ENCODE data around the gene PKP2. TPM values are rescaled to one million over a fixed set of nuclear protein-coding genes. Genes with fewer than 3 reads are reported as not detected.

Gene PKP2
- total and polyA plus RNA-seq, 2 of the 13 experiments (the other 11 are each of a cell fraction or from before 2014, with no cell fraction given) = 15.1 to 25.3 TPM

DNA sequence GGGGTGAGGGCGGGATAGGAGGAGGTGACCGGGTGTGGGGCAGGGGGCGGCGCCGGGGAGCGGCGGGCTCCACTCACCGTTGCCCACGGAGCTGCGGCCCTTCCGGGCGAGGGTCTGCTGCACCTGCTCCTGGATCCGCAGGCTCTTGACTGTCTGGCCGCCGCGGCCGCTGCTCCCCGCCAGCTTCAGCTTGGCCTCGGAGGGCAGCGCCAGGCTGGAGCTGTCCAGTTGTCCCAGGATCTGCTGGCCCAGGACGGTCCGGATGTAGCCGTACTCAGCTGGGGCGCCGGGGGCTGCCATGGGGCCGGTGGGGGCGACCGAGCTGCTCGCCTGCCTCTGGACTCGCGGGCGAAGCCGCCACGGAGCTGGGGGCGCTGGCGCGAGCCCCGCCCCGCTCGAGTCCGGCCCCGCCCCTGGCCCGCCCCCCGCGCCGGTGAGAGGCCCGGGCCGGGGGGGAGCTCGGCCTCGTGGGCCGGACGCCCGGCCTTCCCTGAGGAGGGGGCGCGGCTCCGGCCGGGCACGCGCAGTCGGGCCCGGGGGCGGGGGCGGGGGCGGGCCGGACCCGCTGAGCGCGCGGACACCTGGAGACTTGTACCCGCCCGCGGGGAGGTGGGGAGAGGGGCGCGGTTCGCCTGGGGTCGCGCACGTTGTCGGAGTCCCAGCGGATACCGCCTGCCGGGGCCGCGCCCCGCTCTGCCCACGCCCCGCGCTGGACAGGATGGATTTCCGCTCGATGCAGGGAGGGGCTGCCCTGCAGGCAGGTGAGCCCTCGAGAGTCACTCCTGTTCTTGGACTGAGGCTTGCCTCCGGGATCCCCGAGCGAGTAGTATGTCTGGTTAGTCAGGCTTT is at the start of gene PKP2 (continued):
- peak; percentile 62; the same call in 1 of the 2 replicates for TF ChIP-seq SRY (CRISPR knock-in tag; IDR thresholded peaks at IDR 0.05)
- TF ChIP-seq RAD21 (CRISPR knock-in tag; IDR thresholded peaks at IDR 0.05) = peak; percentile 15; the same call in 1 of the 2 replicates
- no peak for TF ChIP-seq ZNF570 (CRISPR knock-in tag; IDR thresholded peaks at IDR 0.05; ENCODE audit: borderline replicate concordance)
- peak; percentile 78 for TF ChIP-seq GABPB1 (CRISPR knock-in tag; IDR thresholded peaks at IDR 0.05)
- peak; percentile 26; the same call in 1 of the 2 replicates for TF ChIP-seq IRF2 (CRISPR knock-in tag; IDR thresholded peaks at IDR 0.05)
- peak; percentile 58; the same call in 1 of the 2 replicates for TF ChIP-seq ZNF768 (CRISPR knock-in tag; IDR thresholded peaks at IDR 0.05)
- 0 out of 2 replicates have a peak, but pooled peaks have one; percentile 7 for TF ChIP-seq ZFP90 (CRISPR knock-in tag; IDR thresholded peaks at IDR 0.05; ENCODE audit: borderline replicate concordance)
- TF ChIP-seq PAX8 (CRISPR knock-in tag; IDR thresholded peaks at IDR 0.05; ENCODE audit: borderline replicate concordance) = peak; percentile 44; the same call in 1 of the 2 replicates
- TF ChIP-seq, protein P1, sequence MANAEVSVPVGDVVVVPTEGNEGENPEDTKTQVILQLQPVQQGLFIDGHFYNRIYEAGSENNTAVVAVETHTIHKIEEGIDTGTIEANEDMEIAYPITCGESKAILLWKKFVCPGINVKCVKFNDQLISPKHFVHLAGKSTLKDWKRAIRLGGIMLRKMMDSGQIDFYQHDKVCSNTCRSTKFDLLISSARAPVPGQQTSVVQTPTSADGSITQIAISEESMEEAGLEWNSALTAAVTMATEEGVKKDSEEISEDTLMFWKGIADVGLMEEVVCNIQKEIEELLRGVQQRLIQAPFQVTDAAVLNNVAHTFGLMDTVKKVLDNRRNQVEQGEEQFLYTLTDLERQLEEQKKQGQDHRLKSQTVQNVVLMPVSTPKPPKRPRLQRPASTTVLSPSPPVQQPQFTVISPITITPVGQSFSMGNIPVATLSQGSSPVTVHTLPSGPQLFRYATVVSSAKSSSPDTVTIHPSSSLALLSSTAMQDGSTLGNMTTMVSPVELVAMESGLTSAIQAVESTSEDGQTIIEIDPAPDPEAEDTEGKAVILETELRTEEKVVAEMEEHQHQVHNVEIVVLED (CRISPR knock-in tag; IDR thresholded peaks at IDR 0.05; ENCODE audit: borderline replicate concordance) = peak; percentile 57; the same call in 1 of the 2 replicates
- TF ChIP-seq, protein P2, sequence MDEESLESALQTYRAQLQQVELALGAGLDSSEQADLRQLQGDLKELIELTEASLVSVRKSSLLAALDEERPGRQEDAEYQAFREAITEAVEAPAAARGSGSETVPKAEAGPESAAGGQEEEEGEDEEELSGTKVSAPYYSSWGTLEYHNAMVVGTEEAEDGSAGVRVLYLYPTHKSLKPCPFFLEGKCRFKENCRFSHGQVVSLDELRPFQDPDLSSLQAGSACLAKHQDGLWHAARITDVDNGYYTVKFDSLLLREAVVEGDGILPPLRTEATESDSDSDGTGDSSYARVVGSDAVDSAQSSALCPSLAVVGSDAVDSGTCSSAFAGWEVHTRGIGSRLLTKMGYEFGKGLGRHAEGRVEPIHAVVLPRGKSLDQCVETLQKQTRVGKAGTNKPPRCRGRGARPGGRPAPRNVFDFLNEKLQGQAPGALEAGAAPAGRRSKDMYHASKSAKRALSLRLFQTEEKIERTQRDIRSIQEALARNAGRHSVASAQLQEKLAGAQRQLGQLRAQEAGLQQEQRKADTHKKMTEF (CRISPR knock-in tag; IDR thresholded peaks at IDR 0.05) = peak; percentile 58; the same call in 1 of the 2 replicates
- no peak for TF ChIP-seq NRL (CRISPR knock-in tag; IDR thresholded peaks at IDR 0.05; ENCODE audit: borderline replicate concordance)
- 0 out of 2 replicates have a peak, but pooled peaks have one; percentile 45 for TF ChIP-seq GZF1 (CRISPR knock-in tag; IDR thresholded peaks at IDR 0.05)
- TF ChIP-seq, protein P3, sequence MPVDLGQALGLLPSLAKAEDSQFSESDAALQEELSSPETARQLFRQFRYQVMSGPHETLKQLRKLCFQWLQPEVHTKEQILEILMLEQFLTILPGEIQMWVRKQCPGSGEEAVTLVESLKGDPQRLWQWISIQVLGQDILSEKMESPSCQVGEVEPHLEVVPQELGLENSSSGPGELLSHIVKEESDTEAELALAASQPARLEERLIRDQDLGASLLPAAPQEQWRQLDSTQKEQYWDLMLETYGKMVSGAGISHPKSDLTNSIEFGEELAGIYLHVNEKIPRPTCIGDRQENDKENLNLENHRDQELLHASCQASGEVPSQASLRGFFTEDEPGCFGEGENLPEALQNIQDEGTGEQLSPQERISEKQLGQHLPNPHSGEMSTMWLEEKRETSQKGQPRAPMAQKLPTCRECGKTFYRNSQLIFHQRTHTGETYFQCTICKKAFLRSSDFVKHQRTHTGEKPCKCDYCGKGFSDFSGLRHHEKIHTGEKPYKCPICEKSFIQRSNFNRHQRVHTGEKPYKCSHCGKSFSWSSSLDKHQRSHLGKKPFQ (CRISPR knock-in tag; IDR thresholded peaks at IDR 0.05; ENCODE audit: insufficient replicate concordance) = peak; percentile 55
- TF ChIP-seq ERF (CRISPR knock-in tag; IDR thresholded peaks at IDR 0.05) = peak; percentile 47; the same call in 1 of the 2 replicates
- TF ChIP-seq, protein P4, sequence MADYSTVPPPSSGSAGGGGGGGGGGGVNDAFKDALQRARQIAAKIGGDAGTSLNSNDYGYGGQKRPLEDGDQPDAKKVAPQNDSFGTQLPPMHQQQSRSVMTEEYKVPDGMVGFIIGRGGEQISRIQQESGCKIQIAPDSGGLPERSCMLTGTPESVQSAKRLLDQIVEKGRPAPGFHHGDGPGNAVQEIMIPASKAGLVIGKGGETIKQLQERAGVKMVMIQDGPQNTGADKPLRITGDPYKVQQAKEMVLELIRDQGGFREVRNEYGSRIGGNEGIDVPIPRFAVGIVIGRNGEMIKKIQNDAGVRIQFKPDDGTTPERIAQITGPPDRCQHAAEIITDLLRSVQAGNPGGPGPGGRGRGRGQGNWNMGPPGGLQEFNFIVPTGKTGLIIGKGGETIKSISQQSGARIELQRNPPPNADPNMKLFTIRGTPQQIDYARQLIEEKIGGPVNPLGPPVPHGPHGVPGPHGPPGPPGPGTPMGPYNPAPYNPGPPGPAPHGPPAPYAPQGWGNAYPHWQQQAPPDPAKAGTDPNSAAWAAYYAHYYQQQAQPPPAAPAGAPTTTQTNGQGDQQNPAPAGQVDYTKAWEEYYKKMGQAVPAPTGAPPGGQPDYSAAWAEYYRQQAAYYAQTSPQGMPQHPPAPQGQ (CRISPR knock-in tag; IDR thresholded peaks at IDR 0.05; ENCODE audit: borderline replicate concordance) = no peak
- TF ChIP-seq MED1 (CRISPR knock-in tag; IDR thresholded peaks at IDR 0.05) = 0 out of 2 replicates have a peak, but pooled peaks have one; percentile 11
- TF ChIP-seq ZNF777 (CRISPR knock-in tag; IDR thresholded peaks at IDR 0.05) = peak; percentile 53; the same call in 1 of the 2 replicates
- 0 out of 2 replicates have a peak, but pooled peaks have one; percentile 16 for TF ChIP-seq KDM5B (CRISPR knock-in tag; IDR thresholded peaks at IDR 0.05; ENCODE audit: borderline replicate concordance)
- peak; percentile 63; the same call in 1 of the 2 replicates for TF ChIP-seq TFDP1 (CRISPR knock-in tag; IDR thresholded peaks at IDR 0.05; ENCODE audit: borderline replicate concordance)
- TF ChIP-seq ZNF441 (CRISPR knock-in tag; IDR thresholded peaks at IDR 0.05; ENCODE audit: borderline replicate concordance) = peak; percentile 30; the same call in 1 of the 2 replicates
